HG03039 (cell line): ENCODE results near the gene C2orf66.

ENCODE experiments used
- ATAC-seq: cut with Tn5 transposase; IDR thresholded peaks from one replicate; pipeline ENCODE4 v1.9.1; 2021; ENCODE audit warnings: mild to moderate bottlenecking, moderate library complexity; ENCODE audit not compliant: unreplicated experiment

Gene C2orf66

GRCh38 chr2:196767101-196767500 is 42.1 kb downstream of the C2orf66 start:
- no peak for ATAC-seq

- ATAC-seq: no peak
Measured at GRCh38 chr2:196759378-196759706, 49.8 kb downstream of the C2orf66 start.

GRCh38 chr2:196758474-196759377 is 50.4 kb downstream of the C2orf66 start:
- no peak for ATAC-seq
